ENCODE data around the gene HMOX2.

DNA sequence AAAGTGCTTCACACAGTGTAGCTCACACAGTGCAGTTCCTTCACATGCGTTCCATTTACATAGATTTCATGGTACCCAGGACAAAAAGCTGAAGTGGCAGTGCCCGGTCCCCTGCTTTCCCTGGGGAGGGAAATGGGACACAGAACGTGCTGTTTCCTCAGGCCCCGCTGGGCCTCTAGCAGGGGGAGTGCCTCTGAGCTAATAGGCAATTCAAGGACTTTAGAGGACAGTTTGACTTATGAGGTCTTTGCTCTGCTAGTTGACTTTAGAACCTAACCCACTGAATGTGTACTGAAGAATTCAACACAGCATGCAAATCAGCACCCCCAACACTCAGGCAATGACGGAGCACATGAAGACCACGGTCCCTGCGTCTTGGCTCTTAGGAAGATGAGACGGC lies 55.6 kb downstream of the HMOX2 start:
- TF ChIP-seq, protein P1, sequence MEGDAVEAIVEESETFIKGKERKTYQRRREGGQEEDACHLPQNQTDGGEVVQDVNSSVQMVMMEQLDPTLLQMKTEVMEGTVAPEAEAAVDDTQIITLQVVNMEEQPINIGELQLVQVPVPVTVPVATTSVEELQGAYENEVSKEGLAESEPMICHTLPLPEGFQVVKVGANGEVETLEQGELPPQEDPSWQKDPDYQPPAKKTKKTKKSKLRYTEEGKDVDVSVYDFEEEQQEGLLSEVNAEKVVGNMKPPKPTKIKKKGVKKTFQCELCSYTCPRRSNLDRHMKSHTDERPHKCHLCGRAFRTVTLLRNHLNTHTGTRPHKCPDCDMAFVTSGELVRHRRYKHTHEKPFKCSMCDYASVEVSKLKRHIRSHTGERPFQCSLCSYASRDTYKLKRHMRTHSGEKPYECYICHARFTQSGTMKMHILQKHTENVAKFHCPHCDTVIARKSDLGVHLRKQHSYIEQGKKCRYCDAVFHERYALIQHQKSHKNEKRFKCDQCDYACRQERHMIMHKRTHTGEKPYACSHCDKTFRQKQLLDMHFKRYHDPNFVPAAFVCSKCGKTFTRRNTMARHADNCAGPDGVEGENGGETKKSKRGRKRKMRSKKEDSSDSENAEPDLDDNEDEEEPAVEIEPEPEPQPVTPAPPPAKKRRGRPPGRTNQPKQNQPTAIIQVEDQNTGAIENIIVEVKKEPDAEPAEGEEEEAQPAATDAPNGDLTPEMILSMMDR (conservative IDR thresholded peaks at IDR 0.05), result no peak
- TF ChIP-seq ZFX (IDR thresholded peaks at IDR 0.05), result no peak
